SK-N-SH (cell line): ENCODE results near the gene PPP1R36. TPM values are rescaled to one million over a fixed set of nuclear protein-coding genes. Genes with fewer than 3 reads are reported as not detected.
"Not testable (repeated sequence)": the region's sequence is repeated elsewhere in the genome, so short reads cannot be mapped to it uniquely, and the experiment has no call there.

Experiments used
- CTCF ChIA-PET: fragments of 300-600, 350-600 bp; formaldehyde crosslinking; extraction: SDS; loops from one replicate; lab custom pipeline; 2021; lab: Yijun Ruan, JAX
- POLR2A ChIA-PET: fragments of 350-600 bp; sonication (Branson Sonifier 250); formaldehyde crosslinking; extraction: SDS; loops from one replicate; lab custom pipeline; 2020; ENCODE audit warnings: antibody characterized with exemption, inconsistent platforms; lab: Yijun Ruan, JAX
- DNase-seq: peaks from one replicate; pipeline ENCODE4 v3.0.0; 2012
- H2AFZ ChIP-seq: fragments of 200-600 bp; sonication (generic); 2 replicates; pipeline ENCODE4 v1.8.1; 2016; ENCODE audit warnings: antibody characterized with exemption, mild to moderate bottlenecking, low read depth
- H3F3A ChIP-seq: fragments of 200-600 bp; sonication (generic); replicated peaks from 2 replicates; pipeline ENCODE3; 2016; ENCODE audit warnings: antibody characterized with exemption, mild to moderate bottlenecking; ENCODE audit not compliant: insufficient read depth
- H3K27ac ChIP-seq, 2 experiments: fragments of 200-500 bp in 1 of 2; fragments of 200-600 bp in 1 of 2; sonication (Bioruptor generic) in 1 of 2; sonication (generic), shearing (Covaris generic) in 1 of 2; 2 replicates each; pipeline versions ENCODE4 v1.5.1 to v1.6.1; 2014 to 2016; ENCODE audit warnings: low read depth in 2 of 2, inconsistent platforms in 1 of 2, low read length in 1 of 2, mild to moderate bottlenecking in 1 of 2, mixed read lengths in 1 of 2
- H3K27me3 ChIP-seq: fragments of 200-600 bp; sonication (generic), shearing (Covaris generic); 2 replicates; pipeline ENCODE4 v1.6.1; 2016; ENCODE audit warnings: mixed run types; ENCODE audit not compliant: insufficient read depth
- H3K36me3 ChIP-seq, 2 experiments: fragments of 200-500 bp in 1 of 2; fragments of 200-600 bp in 1 of 2; sonication (Bioruptor generic) in 1 of 2; sonication (generic) in 1 of 2; replicated peaks in 1 of 2; 2 replicates each; pipeline versions ENCODE3 to v1.5.1; 2014 to 2016; ENCODE audit warnings: low read length in 1 of 2, mild to moderate bottlenecking in 1 of 2; ENCODE audit not compliant: insufficient read depth in 2 of 2, control insufficient read depth in 1 of 2
- H3K4me1 ChIP-seq, 2 experiments: fragments of 200-500 bp in 1 of 2; fragments of 200-600 bp in 1 of 2; sonication (Bioruptor generic) in 1 of 2; sonication (generic), shearing (Covaris generic) in 1 of 2; 2 replicates each; pipeline versions ENCODE4 v1.5.1 to v1.6.1; 2014 to 2016; ENCODE audit warnings: low read depth in 1 of 2, low read length in 1 of 2, mixed run types in 1 of 2; ENCODE audit not compliant: insufficient read depth in 2 of 2, control insufficient read depth in 1 of 2
- H3K4me2 ChIP-seq: fragments of 200-600 bp; sonication (generic), shearing (Covaris generic); 2 replicates; pipeline ENCODE4 v1.6.1; 2017; ENCODE audit warnings: mixed run types
- H3K4me3 ChIP-seq, 2 experiments: fragments of 200-500 bp in 1 of 2; fragments of 200-600 bp in 1 of 2; sonication (Bioruptor generic) in 1 of 2; sonication (generic), shearing (Covaris generic) in 1 of 2; 2 replicates each; pipeline versions ENCODE4 v1.5.1 to v1.8.1; 2014 to 2016; ENCODE audit warnings: low read depth in 2 of 2, inconsistent platforms in 1 of 2, low read length in 1 of 2, mild to moderate bottlenecking in 1 of 2, mixed read lengths in 1 of 2, moderate library complexity in 1 of 2
- H3K79me2 ChIP-seq: fragments of 200-600 bp; sonication (generic); 2 replicates; pipeline ENCODE4 v1.8.1; 2017; ENCODE audit warnings: mild to moderate bottlenecking; ENCODE audit not compliant: insufficient read depth
- H3K9ac ChIP-seq: fragments of 200-600 bp; sonication (generic); 2 replicates; pipeline ENCODE4 v1.6.1; 2017; ENCODE audit warnings: mixed run types
- H3K9me2 ChIP-seq: fragments of 200-600 bp; sonication (generic); 2 replicates; pipeline ENCODE4 v1.6.1; 2017; ENCODE audit warnings: mixed run types
- H3K9me3 ChIP-seq: fragments of 200-600 bp; sonication (generic); 2 replicates; pipeline ENCODE4 v1.6.1; 2017; ENCODE audit warnings: mixed run types, mild to moderate bottlenecking, moderate library complexity
- H4K20me1 ChIP-seq: fragments of 200-600 bp; sonication (generic); 2 replicates; pipeline ENCODE4 v1.6.1; 2017; ENCODE audit warnings: mild to moderate bottlenecking, mixed run types; ENCODE audit not compliant: insufficient read depth
- CTCF ChIP-seq: fragments of 200-600 bp; sonication (generic); IDR thresholded peaks from 2 replicates; pipeline ENCODE4 v1.6.1; 2017; ENCODE audit warnings: antibody characterized with exemption, mild to moderate bottlenecking, moderate library complexity
- ELF1 ChIP-seq: IDR thresholded peaks from 2 replicates; pipeline ENCODE4 v1.4.0; 2012
- EP300 ChIP-seq, 2 experiments: IDR thresholded peaks; 2 replicates each; pipeline versions ENCODE4 v1.4.0 to v1.6.1; 2012; ENCODE audit warnings: borderline replicate concordance in 1 of 2, low read depth in 1 of 2, low read length in 1 of 2
- EZH2phosphoT487 ChIP-seq: fragments of 200-600 bp; sonication (generic); IDR thresholded peaks from 2 replicates; pipeline ENCODE4 v1.6.1; 2017; ENCODE audit warnings: low read depth, mixed run types, mild to moderate bottlenecking, antibody characterized with exemption, moderate library complexity, borderline replicate concordance
- IRF3 ChIP-seq: fragments of 150-350 bp; IDR thresholded peaks from 2 replicates; pipeline ENCODE4 v1.6.1; 2016; ENCODE audit warnings: mild to moderate bottlenecking, low read depth, low read length
- MXI1 ChIP-seq: IDR thresholded peaks from 2 replicates; pipeline ENCODE4 v1.6.1; 2012; ENCODE audit warnings: mild to moderate bottlenecking, low read depth, low read length, improper control_type of control experiment
- RAD21 ChIP-seq: IDR thresholded peaks from 2 replicates; pipeline ENCODE4 v1.6.1; 2012; ENCODE audit warnings: mild to moderate bottlenecking, low read length
- RCOR1 ChIP-seq: fragments of 150-350 bp; IDR thresholded peaks from 2 replicates; pipeline ENCODE4 v1.6.1; 2017; ENCODE audit warnings: antibody characterized with exemption, low read length
- SIN3A ChIP-seq: IDR thresholded peaks from 2 replicates; pipeline ENCODE4 v1.6.1; 2012; ENCODE audit warnings: low read depth, mild to moderate bottlenecking, low read length, moderate library complexity, borderline replicate concordance
- TEAD4 ChIP-seq: IDR thresholded peaks from 2 replicates; pipeline ENCODE4 v1.4.0; 2012; ENCODE audit warnings: mild to moderate bottlenecking, borderline replicate concordance; ENCODE audit not compliant: insufficient read depth
- USF1 ChIP-seq: IDR thresholded peaks from 2 replicates; pipeline ENCODE4 v1.4.0; 2012; ENCODE audit warnings: low read depth, borderline replicate concordance
- USF2 ChIP-seq: fragments of 150-350 bp; IDR thresholded peaks from 2 replicates; pipeline ENCODE4 v1.6.1; 2017; ENCODE audit warnings: antibody characterized with exemption, low read length, low read depth, borderline replicate concordance
- ZBTB33 ChIP-seq: IDR thresholded peaks from 2 replicates; pipeline ENCODE4 v1.4.0; 2012; ENCODE audit warnings: low read depth, borderline replicate concordance
- WGBS: methylation state at CpG from one replicate; pipeline ENCODE4 v1.1.6; 2017; ENCODE audit warnings: low lambda C conversion rate; 5-methylcytosine and 5-hydroxymethylcytosine counted together
- polyA plus RNA-seq, 3 experiments: library from polyadenylated mRNA; depleted of rRNA; stranded (reverse); fragments of >200 nt; gene quantifications; 2 replicates each; pipeline ENCODE4 v1.2.3, GENCODE V29; 2012

The PPP1R36 gene
- polyA plus RNA-seq, 1 of the 3 experiments (the other 2 are of a cell fraction) = 0.08 TPM

GRCh38 chr14:64614805-64615391 lies 65.1 kb downstream of the PPP1R36 start:
- Histone ChIP-seq H3K79me2 (no peaks in the 10 kb centered on the region), H3K36me3 (no peaks in the 10 kb centered on the region), H3K9ac (no peak overlapping the region), H3K4me3 (no peak overlapping the region), H3K4me1 (peaks cover 9% of the 10 kb centered on the region in 2 experiments; a peak in 3 of 4 replicates), H3K27me3 (no peaks in the 10 kb centered on the region), H3K4me2 (no peak overlapping the region), H4K20me1 (no peaks in the 10 kb centered on the region), H3K9me3 (no peaks in the 10 kb centered on the region), H3K9me2 (no peaks in the 10 kb centered on the region), H3F3A (peaks cover 7% of the 10 kb centered on the region), H3K27ac (peak overlapping the region in 1 of 2 experiments; percentile 2; a peak in 1 of 4 replicates), H2AFZ (peak overlapping the region; percentile 70)
- 70% methylated on average over 6 of the region's 7 CpGs for WGBS
- ChIA-PET CTCF (interaction anchor here (2.5 kb wide), 1 partner anchor 22 kb away, joined by 17 read pairs; no protein-coding TSS in a partner anchor), POLR2A (no interaction called here)
- TF ChIP-seq USF1 (no peak), RAD21 (no peak)
- no peak for DNase-seq

- H3K4me2 ChIP-seq, POLR2A ChIA-PET, H4K20me1 ChIP-seq, H3K4me3 ChIP-seq, H3K4me1 ChIP-seq, H2AFZ ChIP-seq, H3K36me3 ChIP-seq, H3K27me3 ChIP-seq, DNase-seq, H3K79me2 ChIP-seq, H3K9me3 ChIP-seq, H3F3A ChIP-seq, H3K27ac ChIP-seq, H3K9ac ChIP-seq, H3K9me2 ChIP-seq: not testable (repeated sequence)
- CTCF ChIA-PET = interaction anchor here (1.1 to 9.6 kb wide), 3 partner anchors 11 to 18 kb away, joined by 3 to 64 read pairs (median 4); no protein-coding TSS in a partner anchor
- WGBS = 88% methylated on average over 8 of the region's 8 CpGs
These were observed 68.2 kb downstream of the PPP1R36 start for GRCh38 chr14:64617872-64618408.

GRCh38 chr14:64620910-64621309 lies 71.1 kb downstream of the PPP1R36 start:
- Histone ChIP-seq H4K20me1 (no peaks in the 10 kb centered on the region), H3K27ac (no peak overlapping the region), H3K4me3 (no peak overlapping the region), H3K4me2 (no peak overlapping the region), H3K79me2 (no peaks in the 10 kb centered on the region), H3K9me2 (no peaks in the 10 kb centered on the region), H3K27me3 (no peaks in the 10 kb centered on the region), H3F3A (peaks cover 4% of the 10 kb centered on the region), H3K9ac (no peak overlapping the region), H3K9me3 (no peaks in the 10 kb centered on the region), H3K36me3 (no peaks in the 10 kb centered on the region), H2AFZ (no peak overlapping the region), H3K4me1 (peaks cover 0 to 4% of the 10 kb centered on the region in 2 experiments; a peak in 2 of 4 replicates)
- ChIA-PET CTCF (interaction anchor here (9.6 kb wide), 1 partner anchor 15 kb away, joined by 64 read pairs; no protein-coding TSS in a partner anchor), POLR2A (no interaction called here)
- DNase-seq = no peak
- 92% methylated on average over 1 of the region's 1 CpG for WGBS
- no peak for TF ChIP-seq CTCF
- TF ChIP-seq USF2 = no peak
- no peak for TF ChIP-seq ZBTB33
- TF ChIP-seq SIN3A = no peak
- no peak for TF ChIP-seq EP300 (IDR thresholded peaks at IDR 0.05; ENCODE audit: borderline replicate concordance in 1 of 2, low read depth in 1 of 2, low read length in 1 of 2)
- no peak for TF ChIP-seq EZH2phosphoT487
- no peak for TF ChIP-seq MXI1
- TF ChIP-seq RAD21 = no peak
- no peak for TF ChIP-seq IRF3
- TF ChIP-seq RCOR1 = no peak
- TF ChIP-seq TEAD4 = no peak
- TF ChIP-seq ELF1 = no peak
